Stimulated activated effector memory CD8-positive, alpha-beta T cell treated with anti-CD3 and anti-CD28 coated beads, Interleukin-12 subunit alpha, Interleukin-12 subunit beta, amount 100 ng/mL, for 72 hours (primary cell): ENCODE measurements around the gene NDUFAF8.
A peak's percentile ranks its signal among the peaks of the same experiment; 100 is the strongest.

Experiments
- ATAC-seq: fragments of 150-1000 bp; cut with Tn5 transposase; 2 replicates; pipeline ENCODE4 v1.10.0; 2021
- DNase-seq, 2 donors: peaks; one replicate each; pipeline ENCODE4 v3.0.0; 2021 to 2022; ENCODE audit warnings: low spot score in 2 of 2
- H3K27ac Mint-ChIP-seq: one replicate; pipeline ENCODE4 v1.8.0; 2022; ENCODE audit warnings: mild to moderate bottlenecking, mixed read lengths
- H3K36me3 Mint-ChIP-seq: one replicate; pipeline ENCODE4 v1.8.0; 2022; ENCODE audit warnings: mild to moderate bottlenecking, mixed read lengths
- H3K4me1 Mint-ChIP-seq: one replicate; pipeline ENCODE4 v1.8.0; 2022; ENCODE audit warnings: mixed read lengths
- H3K4me3 Mint-ChIP-seq: one replicate; pipeline ENCODE4 v1.8.0; 2022; ENCODE audit warnings: mild to moderate bottlenecking, mixed read lengths
- H3K9me3 Mint-ChIP-seq: one replicate; pipeline ENCODE4 v1.8.0; 2022; ENCODE audit warnings: mixed read lengths

The NDUFAF8 gene

GRCh38 chr17:81230043-81230820 lies 8.9 kb upstream of the NDUFAF8 start:
- DNase-seq (no peak), ATAC-seq (no peak)
- Mint-ChIP-seq H3K27ac (peak overlapping the region; percentile 30), H3K4me3 (no peak overlapping the region), H3K9me3 (no peaks in the 10 kb centered on the region), H3K36me3 (peaks cover 8% of the 10 kb centered on the region), H3K4me1 (peaks cover 27% of the 10 kb centered on the region)

- peaks cover 11% of the 10 kb centered on the region for H3K36me3 Mint-ChIP-seq
- no peaks in the 10 kb centered on the region for H3K9me3 Mint-ChIP-seq
- H3K4me3 Mint-ChIP-seq, result no peak overlapping the region
- no peak for DNase-seq
- no peak overlapping the region for H3K27ac Mint-ChIP-seq
- no peak for ATAC-seq
- H3K4me1 Mint-ChIP-seq, result peaks cover 31% of the 10 kb centered on the region
These were observed 7.9 kb upstream of the NDUFAF8 start for GRCh38 chr17:81231121-81231645.

DNA sequence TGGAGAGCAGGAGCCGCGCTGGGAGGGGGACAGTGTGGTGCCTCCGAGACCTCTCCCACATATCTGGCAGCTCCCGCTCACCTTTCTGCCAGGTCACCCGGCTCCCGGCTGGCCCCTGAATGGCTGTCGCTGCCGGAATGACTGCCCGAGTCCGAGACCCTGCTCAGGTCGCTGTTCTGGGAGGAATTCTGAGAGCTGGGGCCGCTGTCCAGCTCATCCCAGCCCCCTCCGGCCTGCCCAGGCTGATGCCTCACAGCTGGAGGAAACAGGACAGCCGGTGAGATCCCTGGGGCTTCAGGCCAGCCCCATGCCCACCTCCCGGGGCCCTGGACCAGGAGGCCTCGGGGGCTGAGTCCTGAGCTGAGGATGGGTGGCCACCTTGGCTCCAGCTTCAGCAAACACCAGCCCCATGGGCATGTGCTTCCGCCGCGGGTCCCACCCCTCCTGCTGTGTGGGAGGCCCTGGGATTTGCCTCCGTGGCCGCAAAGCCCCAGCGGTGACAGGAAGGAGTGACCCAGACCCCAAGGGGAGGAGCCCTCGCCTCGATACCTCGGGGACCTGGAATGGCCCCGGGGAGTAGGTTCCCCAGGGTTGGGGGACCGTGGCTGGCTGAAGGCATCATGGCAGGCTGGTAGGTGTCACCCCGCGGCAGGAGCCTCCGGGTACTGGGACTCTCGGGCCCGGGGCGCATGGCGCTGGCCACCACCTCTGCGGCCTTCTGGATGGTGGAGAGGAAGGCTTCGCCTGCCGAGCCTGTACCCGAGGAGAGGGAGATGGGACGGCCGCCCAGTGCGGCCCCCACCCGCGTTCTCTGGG lies 7.1 kb upstream of the NDUFAF8 start:
- H3K36me3 Mint-ChIP-seq, result peaks cover 17% of the 10 kb centered on the region
- H3K27ac Mint-ChIP-seq, result no peak overlapping the region
- H3K4me3 Mint-ChIP-seq, result no peak overlapping the region
- peaks cover 36% of the 10 kb centered on the region for H3K4me1 Mint-ChIP-seq
- H3K9me3 Mint-ChIP-seq, result no peaks in the 10 kb centered on the region
- ATAC-seq (no peak), DNase-seq (no peak)

GRCh38 chr17:81232616-81233241 lies 6.4 kb upstream of the NDUFAF8 start:
- DNase-seq, result no peak
- Mint-ChIP-seq H3K4me1 (peaks cover 38% of the 10 kb centered on the region), H3K4me3 (no peak overlapping the region), H3K9me3 (no peaks in the 10 kb centered on the region), H3K27ac (no peak overlapping the region), H3K36me3 (peaks cover 23% of the 10 kb centered on the region)
- no peak for ATAC-seq

- Mint-ChIP-seq H3K4me3 (no peak overlapping the region), H3K36me3 (peaks cover 23% of the 10 kb centered on the region), H3K27ac (no peak overlapping the region), H3K4me1 (peaks cover 38% of the 10 kb centered on the region), H3K9me3 (no peaks in the 10 kb centered on the region)
- no peak for DNase-seq
- no peak for ATAC-seq
These were observed 5.8 kb upstream of the NDUFAF8 start for GRCh38 chr17:81233316-81233715.

- peak overlapping the region; percentile 48 for H3K27ac Mint-ChIP-seq
- peaks cover 26% of the 10 kb centered on the region for H3K36me3 Mint-ChIP-seq
- H3K4me1 Mint-ChIP-seq, result peaks cover 38% of the 10 kb centered on the region
- DNase-seq, result no peak
- no peaks in the 10 kb centered on the region for H3K9me3 Mint-ChIP-seq
- ATAC-seq, result no peak
- H3K4me3 Mint-ChIP-seq, result no peak overlapping the region
These were observed 5.2 kb upstream of the NDUFAF8 start for GRCh38 chr17:81233811-81234505.

GRCh38 chr17:81234506-81234855 lies 4.6 kb upstream of the NDUFAF8 start:
- peaks cover 28% of the 10 kb centered on the region for H3K36me3 Mint-ChIP-seq
- no peak for ATAC-seq
- peak overlapping the region; percentile 48 for H3K27ac Mint-ChIP-seq
- DNase-seq, result no peak
- H3K9me3 Mint-ChIP-seq, result no peaks in the 10 kb centered on the region
- peaks cover 37% of the 10 kb centered on the region for H3K4me1 Mint-ChIP-seq
- no peak overlapping the region for H3K4me3 Mint-ChIP-seq

- Mint-ChIP-seq H3K4me3 (no peak overlapping the region), H3K27ac (peak overlapping the region; percentile 48)
These were observed 3.9 kb upstream of the NDUFAF8 start for GRCh38 chr17:81234940-81235821.

DNA sequence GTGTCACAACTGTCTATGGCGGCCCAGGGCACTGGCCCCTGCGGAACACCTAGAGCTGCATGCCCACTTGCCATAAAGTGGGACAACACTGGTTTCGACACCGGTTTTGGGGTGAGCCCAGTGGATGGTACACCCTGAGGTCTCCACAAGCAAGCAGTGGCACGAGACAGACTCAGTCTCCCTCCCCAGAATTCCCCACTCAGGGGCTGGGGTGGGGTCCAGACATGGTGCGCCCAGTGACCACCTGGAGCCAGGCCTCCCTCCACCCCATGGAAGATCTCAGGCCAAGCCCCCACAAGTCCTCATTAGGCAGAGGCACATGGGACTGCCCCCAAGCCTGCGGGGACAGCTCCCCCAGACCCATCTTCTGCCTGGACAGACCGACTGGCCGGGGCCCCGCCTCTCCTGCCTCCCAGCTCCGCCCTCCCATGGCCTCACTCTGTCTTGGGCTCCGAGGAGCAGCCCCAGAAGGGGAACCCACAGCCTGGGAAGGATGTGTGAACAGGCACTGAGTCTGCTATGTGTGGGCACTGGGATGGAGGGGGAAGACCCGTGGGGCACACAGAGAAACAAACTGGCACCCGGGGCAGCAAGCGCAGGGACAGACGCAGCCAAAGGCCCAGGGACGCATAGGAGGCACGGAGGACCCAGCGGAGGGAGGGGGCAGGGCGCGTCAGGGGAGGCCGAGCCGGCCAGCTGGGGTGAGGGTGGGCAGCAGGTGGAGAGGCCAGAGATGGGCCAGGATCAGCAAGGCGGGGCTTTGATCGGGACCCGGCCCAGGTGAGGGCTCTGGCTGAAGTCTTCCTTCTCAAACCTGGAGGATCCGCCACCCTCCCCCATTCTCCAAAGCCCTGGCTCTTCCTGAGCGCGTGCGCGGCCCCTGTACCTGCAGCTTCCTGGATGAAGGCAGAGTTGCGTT lies 3.0 kb upstream of the NDUFAF8 start:
- Mint-ChIP-seq H3K4me1 (peaks cover 42% of the 10 kb centered on the region), H3K4me3 (no peak overlapping the region), H3K27ac (no peak overlapping the region), H3K9me3 (no peaks in the 10 kb centered on the region), H3K36me3 (peaks cover 37% of the 10 kb centered on the region)
- DNase-seq (no peak), ATAC-seq (no peak)

More at GRCh38 chr17:81234940-81235821, 3.9 kb upstream of the NDUFAF8 start:
- ATAC-seq (no peak), DNase-seq (no peak)
- H3K9me3 Mint-ChIP-seq, result no peaks in the 10 kb centered on the region
- H3K4me1 Mint-ChIP-seq, result peaks cover 35% of the 10 kb centered on the region
- H3K36me3 Mint-ChIP-seq, result peaks cover 28% of the 10 kb centered on the region

- DNase-seq (no peak), ATAC-seq (no peak)
- H3K36me3 Mint-ChIP-seq, result peaks cover 44% of the 10 kb centered on the region
- H3K4me1 Mint-ChIP-seq, result peaks cover 49% of the 10 kb centered on the region
- no peak overlapping the region for H3K27ac Mint-ChIP-seq
- no peaks in the 10 kb centered on the region for H3K9me3 Mint-ChIP-seq
- H3K4me3 Mint-ChIP-seq, result peak overlapping the region; percentile 81
These were observed 2.3 kb upstream of the NDUFAF8 start for GRCh38 chr17:81236784-81237183.

GRCh38 chr17:81237591-81238489 lies 1.3 kb upstream of the NDUFAF8 start:
- H3K9me3 Mint-ChIP-seq, result no peaks in the 10 kb centered on the region
- peak overlapping the region; percentile 92 for H3K27ac Mint-ChIP-seq
- DNase-seq (no peak), ATAC-seq (no peak)
- peaks cover 58% of the 10 kb centered on the region for H3K4me1 Mint-ChIP-seq
- peak overlapping the region; percentile 81 for H3K4me3 Mint-ChIP-seq
- H3K36me3 Mint-ChIP-seq, result peaks cover 55% of the 10 kb centered on the region

DNA sequence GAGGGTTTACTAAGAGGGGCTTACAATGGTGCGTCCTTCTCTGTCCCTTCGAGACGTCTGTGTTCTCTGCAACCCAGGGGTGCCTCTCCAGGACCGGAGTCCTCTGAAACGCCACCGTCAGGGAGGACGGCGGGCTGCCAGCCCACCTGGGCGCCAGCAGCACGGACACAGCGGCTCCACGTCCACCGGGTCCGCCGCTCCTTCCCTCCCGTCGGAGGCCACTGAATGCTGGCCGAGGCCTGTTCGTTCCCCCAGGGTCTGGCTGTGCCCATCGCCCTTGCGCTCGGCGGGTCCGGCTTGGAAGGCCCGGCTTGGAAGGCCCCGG lies 666 bp upstream of the NDUFAF8 start:
- Mint-ChIP-seq H3K4me1 (peaks cover 58% of the 10 kb centered on the region), H3K36me3 (peaks cover 56% of the 10 kb centered on the region), H3K4me3 (peak overlapping the region; percentile 81), H3K27ac (peak overlapping the region; percentile 92), H3K9me3 (no peaks in the 10 kb centered on the region)
- DNase-seq, result no peak
- ATAC-seq, result no peak
